ENCODE results near the gene ITGA6. TPM values are rescaled to one million over a fixed set of nuclear protein-coding genes. Genes with fewer than 3 reads are reported as not detected.

The ITGA6 gene
- total RNA-seq, 1 donor from 2014 or later: 0.81 TPM

DNA sequence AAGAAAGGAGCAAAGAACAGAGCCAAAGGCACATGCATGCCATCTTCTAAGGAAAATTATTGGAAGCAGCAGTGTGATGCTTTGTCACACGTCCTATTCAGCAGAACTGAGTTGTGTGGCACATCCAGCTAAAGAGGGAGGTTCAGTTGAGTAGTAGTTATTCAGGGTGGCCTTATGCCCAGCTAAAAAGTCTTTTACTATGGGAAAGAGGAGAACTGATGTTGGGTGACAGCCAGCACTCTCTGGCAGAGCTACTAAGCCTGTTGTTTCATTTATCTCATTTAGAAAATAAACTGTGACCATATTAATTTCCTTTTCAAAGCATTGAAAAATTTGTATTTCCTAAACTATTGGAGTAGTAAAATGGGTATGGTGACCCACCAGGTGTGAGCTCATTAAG is 18.5 kb downstream of the ITGA6 start:
- DNase-seq: no peak
- Mint-ChIP-seq H3K4me1 (ENCODE audit: low read depth, unreplicated experiment) (no peaks in the 10 kb centered on the region), H3K9me3 (ENCODE audit: unreplicated experiment) (peaks cover 1% of the 10 kb centered on the region), H3K4me3 (ENCODE audit: unreplicated experiment) (no peak overlapping the region), H3K36me3 (ENCODE audit: unreplicated experiment) (no peaks in the 10 kb centered on the region), H3K27ac (ENCODE audit: unreplicated experiment) (no peak overlapping the region), H3K27me3 (ENCODE audit: unreplicated experiment) (no peaks in the 10 kb centered on the region)
- no peak for TF ChIP-seq CTCF (IDR thresholded peaks at IDR 0.05; ENCODE audit: partially characterized antibody, unreplicated experiment)

GRCh38 chr2:172446474-172447063 is 19.2 kb downstream of the ITGA6 start:
- peaks cover 1% of the 10 kb centered on the region for H3K9me3 Mint-ChIP-seq (ENCODE audit: unreplicated experiment)
- H3K4me3 Mint-ChIP-seq (ENCODE audit: unreplicated experiment): no peak overlapping the region
- no peak overlapping the region for H3K27ac Mint-ChIP-seq (ENCODE audit: unreplicated experiment)
- no peak for DNase-seq
- H3K4me1 Mint-ChIP-seq (ENCODE audit: low read depth, unreplicated experiment): no peaks in the 10 kb centered on the region
- no peaks in the 10 kb centered on the region for H3K36me3 Mint-ChIP-seq (ENCODE audit: unreplicated experiment)
- TF ChIP-seq CTCF (IDR thresholded peaks at IDR 0.05; ENCODE audit: partially characterized antibody, unreplicated experiment): no peak
- no peaks in the 10 kb centered on the region for H3K27me3 Mint-ChIP-seq (ENCODE audit: unreplicated experiment)

DNA sequence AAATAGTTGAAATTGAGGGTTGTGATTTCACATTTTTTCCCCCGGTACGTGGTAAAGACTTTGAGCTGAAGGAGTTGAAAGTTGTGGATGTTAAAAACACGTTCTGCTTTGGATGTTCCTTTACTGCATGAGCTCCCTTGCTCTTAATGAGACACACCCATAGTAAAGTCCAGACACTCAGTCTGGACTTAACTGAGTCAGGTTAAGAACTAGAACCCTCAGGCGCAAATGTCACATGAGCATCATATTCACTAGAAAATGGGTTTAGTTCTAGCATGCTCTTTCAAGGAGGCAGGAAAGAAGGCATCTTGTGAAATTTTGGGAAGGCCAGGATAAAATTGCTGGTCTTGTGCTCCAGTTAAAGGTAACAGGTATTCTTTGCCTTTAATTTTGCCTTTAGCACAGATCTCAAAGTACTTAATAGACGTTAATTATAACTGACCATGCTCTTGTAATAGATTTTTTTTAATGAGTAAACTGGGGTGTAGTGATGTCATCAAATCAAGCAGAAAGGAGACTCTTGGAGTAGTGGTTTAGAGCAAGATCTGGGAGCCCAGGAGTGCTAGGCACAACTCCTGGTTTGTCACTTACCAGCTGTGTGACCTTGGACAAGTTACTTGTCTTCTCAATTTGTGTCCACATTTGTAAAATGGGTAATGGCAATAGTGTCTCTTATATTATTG is 20.6 kb downstream of the ITGA6 start:
- no peak overlapping the region for H3K4me3 Mint-ChIP-seq (ENCODE audit: unreplicated experiment)
- no peaks in the 10 kb centered on the region for H3K4me1 Mint-ChIP-seq (ENCODE audit: low read depth, unreplicated experiment)
- H3K9me3 Mint-ChIP-seq (ENCODE audit: unreplicated experiment): peaks cover 1% of the 10 kb centered on the region
- no peak overlapping the region for H3K27ac Mint-ChIP-seq (ENCODE audit: unreplicated experiment)
- no peak for TF ChIP-seq CTCF (IDR thresholded peaks at IDR 0.05; ENCODE audit: partially characterized antibody, unreplicated experiment)
- no peaks in the 10 kb centered on the region for H3K36me3 Mint-ChIP-seq (ENCODE audit: unreplicated experiment)
- no peak for DNase-seq
- no peaks in the 10 kb centered on the region for H3K27me3 Mint-ChIP-seq (ENCODE audit: unreplicated experiment)

DNA sequence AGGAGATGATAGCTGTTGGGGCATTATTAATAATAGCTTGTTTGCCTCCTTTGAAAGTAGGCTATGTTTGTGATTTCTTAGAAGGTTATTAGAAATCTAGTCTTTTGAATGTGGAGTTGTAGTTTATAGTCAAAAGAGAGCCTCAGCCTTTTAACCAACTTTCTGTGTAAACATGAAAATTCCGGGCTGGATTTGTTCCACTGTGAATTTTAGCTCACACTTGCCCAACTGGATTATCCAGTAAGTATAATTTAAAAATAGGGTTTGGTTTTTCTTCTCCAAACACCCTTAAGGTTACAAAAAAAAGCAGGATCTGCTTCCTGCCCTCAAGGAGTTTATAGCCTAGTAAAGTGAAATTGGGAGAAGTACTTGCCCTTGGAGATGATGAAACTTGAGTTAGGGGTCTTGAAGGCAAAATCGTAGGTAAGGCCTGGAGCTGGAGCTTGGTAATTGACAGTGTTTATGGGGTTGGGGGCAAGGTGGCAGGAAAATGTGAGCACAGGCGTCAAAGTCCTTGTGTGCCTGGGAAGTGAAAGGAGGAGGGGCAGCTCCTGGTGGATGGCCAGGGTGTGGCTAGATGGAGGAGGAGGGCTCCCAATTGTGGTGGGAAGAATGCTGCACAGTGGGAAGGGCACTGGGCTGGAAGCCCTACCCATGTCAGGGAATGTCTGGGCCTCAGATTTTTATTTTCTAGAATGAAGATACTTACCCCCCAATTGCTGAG is 21.3 kb downstream of the ITGA6 start:
- Mint-ChIP-seq H3K27ac (ENCODE audit: unreplicated experiment) (no peak overlapping the region), H3K4me3 (ENCODE audit: unreplicated experiment) (no peak overlapping the region), H3K9me3 (ENCODE audit: unreplicated experiment) (peaks cover 1% of the 10 kb centered on the region), H3K27me3 (ENCODE audit: unreplicated experiment) (no peaks in the 10 kb centered on the region), H3K4me1 (ENCODE audit: low read depth, unreplicated experiment) (no peaks in the 10 kb centered on the region), H3K36me3 (ENCODE audit: unreplicated experiment) (no peaks in the 10 kb centered on the region)
- no peak for DNase-seq
- TF ChIP-seq CTCF (IDR thresholded peaks at IDR 0.05; ENCODE audit: partially characterized antibody, unreplicated experiment): no peak

All from glutamatergic neuron (in vitro differentiated cells).